ENCODE measurements around the gene NPHP1. TPM values are rescaled to one million over a fixed set of nuclear protein-coding genes. Genes with fewer than 3 reads are reported as not detected.
"Not testable (repeated sequence)": the region's sequence is repeated elsewhere in the genome, so short reads cannot be mapped to it uniquely, and the experiment has no call there.

The NPHP1 gene
- polyA plus RNA-seq, 1 experiment: 5.4 TPM

- H3K27me3 ChIP-seq (ENCODE audit: control insufficient read depth, insufficient read depth, low read length); POLR2A ChIA-PET; H3K9me3 ChIP-seq (ENCODE audit: control insufficient read depth, insufficient read depth, low read length); H3K4me3 ChIP-seq (ENCODE audit: low read depth, low read length); H3K27ac ChIP-seq (ENCODE audit: low read depth, low read length); DNase-seq (ENCODE audit: low read depth, low spot score); CTCF ChIA-PET: not testable (repeated sequence)
These were observed 114.6 kb downstream of the NPHP1 start for GRCh38 chr2:110090164-110090563.

- H3K4me3 ChIP-seq (ENCODE audit: low read depth, low read length); DNase-seq (ENCODE audit: low read depth, low spot score); H3K27ac ChIP-seq (ENCODE audit: low read depth, low read length); H3K27me3 ChIP-seq (ENCODE audit: control insufficient read depth, insufficient read depth, low read length); CTCF ChIA-PET; H3K9me3 ChIP-seq (ENCODE audit: control insufficient read depth, insufficient read depth, low read length); POLR2A ChIA-PET: not testable (repeated sequence)
These were observed 121.1 kb downstream of the NPHP1 start for GRCh38 chr2:110083757-110084156.

DNA sequence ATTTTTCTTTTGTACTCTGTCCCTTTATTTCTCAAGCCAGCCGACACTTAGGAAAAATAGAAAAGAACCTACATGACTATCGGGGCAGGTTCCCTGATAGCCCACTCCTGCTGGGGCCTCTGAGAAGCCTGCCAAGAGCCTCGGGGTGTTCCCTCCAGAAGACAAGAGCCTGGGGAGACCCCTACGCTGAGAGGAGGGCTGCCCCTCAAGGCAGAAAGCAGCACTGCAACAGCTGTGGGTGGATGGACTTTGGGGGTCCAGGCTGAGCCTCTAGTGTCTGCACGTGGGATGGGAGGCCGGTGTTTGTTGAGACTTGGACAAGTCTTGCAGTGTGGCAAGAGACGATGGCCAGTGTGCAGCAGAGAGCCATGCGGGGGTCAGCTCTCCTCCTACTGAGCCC lies 121.7 kb downstream of the NPHP1 start:
- not testable (repeated sequence) for H3K9me3 ChIP-seq (ENCODE audit: control insufficient read depth, insufficient read depth, low read length)

DNA sequence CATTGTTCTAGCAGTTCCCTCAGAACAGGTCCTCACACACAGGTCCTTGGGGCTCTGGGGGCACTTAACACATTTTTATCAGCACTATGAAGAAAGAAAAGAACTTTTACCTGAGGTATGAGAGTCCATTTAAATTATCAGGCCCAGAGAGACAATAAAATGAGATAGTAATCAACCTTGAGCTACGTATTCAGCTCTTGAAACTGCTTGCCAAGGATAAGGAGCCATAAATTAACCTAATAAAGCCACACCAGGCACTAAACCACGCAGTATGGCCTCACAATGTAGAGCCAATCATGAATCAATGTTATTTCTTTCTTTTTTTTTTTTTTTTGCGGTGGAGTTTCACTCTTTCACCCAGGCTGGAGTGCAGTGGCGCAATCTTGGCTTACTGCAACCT lies 126.7 kb downstream of the NPHP1 start:
- CTCF ChIA-PET; H3K27me3 ChIP-seq (ENCODE audit: control insufficient read depth, insufficient read depth, low read length); H3K9me3 ChIP-seq (ENCODE audit: control insufficient read depth, insufficient read depth, low read length); H3K27ac ChIP-seq (ENCODE audit: low read depth, low read length); POLR2A ChIA-PET; H3K4me3 ChIP-seq (ENCODE audit: low read depth, low read length); DNase-seq (ENCODE audit: low read depth, low spot score): not testable (repeated sequence)

More for the DNA sequence above, 121.7 kb downstream of the NPHP1 start:
- POLR2A ChIA-PET; H3K27me3 ChIP-seq (ENCODE audit: control insufficient read depth, insufficient read depth, low read length); CTCF ChIA-PET; DNase-seq (ENCODE audit: low read depth, low spot score); H3K27ac ChIP-seq (ENCODE audit: low read depth, low read length); H3K4me3 ChIP-seq (ENCODE audit: low read depth, low read length): not testable (repeated sequence)

DNA sequence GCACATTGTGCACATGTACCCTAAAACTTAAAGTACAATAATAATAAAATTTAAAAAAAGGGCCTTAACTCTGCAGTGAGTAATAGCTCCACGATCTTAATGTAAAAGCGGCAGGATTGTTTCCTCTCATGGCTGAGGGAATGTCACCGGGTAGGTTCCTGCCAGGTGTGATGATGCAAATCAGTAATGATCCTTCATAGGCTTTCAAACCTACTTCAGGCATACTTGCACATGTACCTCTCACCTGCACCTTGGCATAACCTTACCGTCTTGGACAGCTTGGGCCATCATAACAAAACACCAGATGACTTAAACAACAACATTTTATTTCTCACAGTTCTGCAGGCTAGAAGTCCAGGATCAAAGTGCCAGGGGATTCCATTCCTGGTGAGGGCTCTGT lies 128.9 kb downstream of the NPHP1 start:
- CTCF ChIA-PET; H3K27ac ChIP-seq (ENCODE audit: low read depth, low read length); DNase-seq (ENCODE audit: low read depth, low spot score); H3K27me3 ChIP-seq (ENCODE audit: control insufficient read depth, insufficient read depth, low read length); H3K4me3 ChIP-seq (ENCODE audit: low read depth, low read length); POLR2A ChIA-PET; H3K9me3 ChIP-seq (ENCODE audit: control insufficient read depth, insufficient read depth, low read length): not testable (repeated sequence)

Small RNAs within 50 kb of the gene (small RNA-seq; reads per million reads assigned to genes)
- not detected for gene MIR4436B1 (ENCODE audit: insufficient read length, low read depth)

Other genes starting within 250 kb of the NPHP1 start
- 0.48 and 0.63 TPM in 2 replicates for gene MALL, start 89.2 kb downstream of the NPHP1 start, polyA plus RNA-seq (2011; rRNA removed)
- gene MTLN, start 7.5 kb upstream of the NPHP1 start, polyA plus RNA-seq (2011; rRNA removed): 6.0 and 6.5 TPM in 2 replicates

Data from AG04450 (cell line).